WERI-Rb-1 (cell line): ENCODE results near the gene ARRDC4.

Experiments used
- DNase-seq: peaks from one replicate; pipeline ENCODE4 v3.0.0-alpha.2; 2020
- H3K27ac ChIP-seq: fragments of 250-450 bp; sonication (Bioruptor Pico); 2 replicates; pipeline ENCODE4 v1.5.1; 2020; ENCODE audit warnings: mild to moderate bottlenecking, moderate library complexity
- H3K27me3 ChIP-seq: fragments of 250-450 bp; sonication (Bioruptor Pico); 2 replicates; pipeline ENCODE4 v1.5.1; 2021; ENCODE audit warnings: mild to moderate bottlenecking, low read depth, moderate library complexity; ENCODE audit not compliant: insufficient read depth, severe bottlenecking
- H3K36me3 ChIP-seq: fragments of 250-450 bp; sonication (Bioruptor Pico); 2 replicates; pipeline ENCODE4 v1.5.1; 2020; ENCODE audit warnings: mild to moderate bottlenecking, moderate library complexity
- H3K4me3 ChIP-seq: 2 replicates; pipeline ENCODE4 v1.5.1; 2011; ENCODE audit warnings: low read depth, mild to moderate bottlenecking, control low read depth, low read length
- H3K9me3 ChIP-seq: fragments of 250-450 bp; sonication (Bioruptor Pico); 2 replicates; pipeline ENCODE4 v1.5.1; 2021; ENCODE audit warnings: mild to moderate bottlenecking, moderate library complexity; ENCODE audit not compliant: severe bottlenecking
- CTCF ChIP-seq: IDR thresholded peaks from 2 replicates; pipeline ENCODE4 v1.5.1; 2011; ENCODE audit warnings: low read depth, mild to moderate bottlenecking, control low read depth, inconsistent platforms, low read length

ARRDC4 gene

DNA sequence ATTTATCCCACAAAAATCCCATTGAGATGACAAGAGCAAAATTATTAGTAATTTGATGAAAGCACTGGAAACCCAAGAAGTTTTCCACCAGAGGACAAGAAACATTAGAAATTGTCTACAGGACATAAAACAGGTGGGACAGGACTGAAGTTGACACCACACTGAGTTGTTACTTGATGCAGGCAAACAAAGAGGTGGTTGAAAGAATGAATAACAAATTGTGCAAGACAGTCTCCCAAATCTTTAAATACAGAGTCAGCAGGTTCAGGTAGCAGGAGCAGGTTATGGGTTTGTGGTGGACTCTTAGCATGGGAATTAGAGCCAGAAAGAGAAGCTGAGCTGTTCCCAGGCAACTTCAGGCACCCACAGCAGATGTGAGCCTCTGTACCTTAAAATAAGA lies 30.3 kb upstream of the ARRDC4 start:
- Histone ChIP-seq H3K27ac (no peak overlapping the region), H3K4me3 (no peak overlapping the region), H3K9me3 (no peaks in the 10 kb centered on the region), H3K36me3 (no peaks in the 10 kb centered on the region), H3K27me3 (peaks cover 11% of the 10 kb centered on the region)
- TF ChIP-seq CTCF = no peak
- DNase-seq = no peak

GRCh38 chr15:97931314-97931713 lies 29.2 kb upstream of the ARRDC4 start:
- no peaks in the 10 kb centered on the region for H3K36me3 ChIP-seq
- H3K27ac ChIP-seq = no peak overlapping the region
- H3K27me3 ChIP-seq = peaks cover 19% of the 10 kb centered on the region
- DNase-seq = no peak
- TF ChIP-seq CTCF = no peak
- no peak overlapping the region for H3K4me3 ChIP-seq
- no peaks in the 10 kb centered on the region for H3K9me3 ChIP-seq

DNA sequence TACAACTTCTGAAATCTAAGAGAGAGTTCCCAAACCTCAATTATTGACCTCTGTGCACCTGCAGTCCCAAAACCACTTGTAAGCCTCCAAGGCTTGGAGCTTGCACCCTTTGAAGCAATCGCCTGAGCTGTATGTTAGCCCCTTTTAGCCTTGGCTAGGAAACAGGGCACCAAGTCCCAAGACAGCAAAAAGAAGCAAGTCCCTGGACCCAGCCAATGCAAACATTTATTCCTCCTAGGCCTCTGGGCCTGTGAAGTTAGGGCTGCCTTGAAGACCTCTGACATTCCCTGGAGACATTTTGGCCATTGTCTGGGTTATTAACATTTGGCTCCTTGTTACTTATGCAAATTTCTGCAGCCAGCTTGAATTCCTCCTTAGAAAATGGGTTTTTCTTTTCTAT lies 26.9 kb upstream of the ARRDC4 start:
- no peaks in the 10 kb centered on the region for H3K9me3 ChIP-seq
- peaks cover 20% of the 10 kb centered on the region for H3K27me3 ChIP-seq
- H3K36me3 ChIP-seq = no peaks in the 10 kb centered on the region
- no peak overlapping the region for H3K4me3 ChIP-seq
- no peak for TF ChIP-seq CTCF
- H3K27ac ChIP-seq = no peak overlapping the region
- no peak for DNase-seq

DNA sequence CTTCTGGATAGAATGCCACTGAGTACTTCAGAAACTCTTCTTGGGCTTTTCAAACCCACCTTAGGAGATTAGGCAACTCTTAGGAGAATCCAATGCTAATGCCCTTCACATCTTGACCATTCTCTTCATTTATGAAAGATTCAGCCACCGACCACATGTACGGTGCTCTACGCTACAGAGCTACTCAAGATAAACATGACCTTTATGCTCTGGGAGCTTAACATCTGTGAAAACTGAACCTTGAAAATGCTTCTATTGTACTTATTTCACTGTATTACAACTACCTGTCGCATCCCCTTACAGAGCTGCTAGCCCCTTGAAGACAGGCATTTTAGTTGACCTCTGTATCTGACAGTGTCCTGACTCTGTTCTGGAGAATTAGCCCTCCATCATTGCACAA lies 19.5 kb upstream of the ARRDC4 start:
- Histone ChIP-seq H3K27me3 (peaks cover 38% of the 10 kb centered on the region), H3K27ac (no peak overlapping the region), H3K4me3 (no peak overlapping the region), H3K9me3 (no peaks in the 10 kb centered on the region), H3K36me3 (no peaks in the 10 kb centered on the region)
- DNase-seq = no peak
- no peak for TF ChIP-seq CTCF

DNA sequence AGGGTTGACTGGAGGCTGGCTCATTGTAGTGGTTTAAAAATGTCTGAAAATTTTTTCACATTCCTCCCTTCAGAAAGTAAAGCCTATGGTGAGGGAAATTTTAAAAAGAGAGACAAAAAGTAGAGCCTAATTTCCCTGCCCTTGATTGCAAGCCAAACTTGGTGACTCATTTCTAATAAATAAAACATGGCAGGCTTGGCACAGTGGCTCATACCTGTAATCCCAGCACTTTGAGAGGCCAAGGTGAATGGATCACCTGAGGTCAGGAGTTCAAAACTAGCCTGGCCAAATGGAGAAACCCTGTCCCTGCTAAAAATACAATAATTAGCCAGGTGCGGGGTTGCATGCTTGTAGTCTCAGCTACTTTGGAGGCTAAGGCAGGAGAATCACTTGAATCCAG lies 18.9 kb upstream of the ARRDC4 start:
- no peak for TF ChIP-seq CTCF
- Histone ChIP-seq H3K27me3 (peaks cover 38% of the 10 kb centered on the region), H3K27ac (no peak overlapping the region), H3K36me3 (no peaks in the 10 kb centered on the region), H3K4me3 (no peak overlapping the region), H3K9me3 (no peaks in the 10 kb centered on the region)
- DNase-seq = no peak

DNA sequence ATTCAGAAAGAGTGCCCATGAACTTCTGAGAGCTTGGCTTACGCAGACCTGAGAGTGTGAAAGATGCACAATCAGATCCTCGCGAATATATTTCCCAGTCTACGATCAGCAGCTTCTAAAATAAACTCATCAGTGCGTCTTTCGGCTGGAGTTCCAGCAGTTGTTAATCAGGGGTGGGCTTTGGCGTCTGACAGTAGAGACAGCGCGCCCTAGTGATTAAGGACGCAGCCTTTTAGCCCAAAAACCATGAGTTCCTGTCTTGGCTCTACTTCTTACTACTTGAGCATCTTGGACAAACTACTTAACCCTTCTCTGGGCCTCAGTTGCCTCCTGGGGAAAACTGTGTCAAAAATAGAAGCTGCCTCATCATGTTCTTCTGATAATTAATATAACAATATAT lies 15.8 kb upstream of the ARRDC4 start:
- H3K27me3 ChIP-seq = peaks cover 55% of the 10 kb centered on the region
- H3K36me3 ChIP-seq = no peaks in the 10 kb centered on the region
- no peak overlapping the region for H3K4me3 ChIP-seq
- no peak for TF ChIP-seq CTCF
- H3K27ac ChIP-seq = no peak overlapping the region
- no peak for DNase-seq
- no peaks in the 10 kb centered on the region for H3K9me3 ChIP-seq
